ENCODE data around the gene FCHO2.

Gene FCHO2

GRCh38 chr5:73094415-73094814 lies 138.6 kb downstream of the FCHO2 start:
- no peak for TF ChIP-seq CTCF (IDR thresholded peaks at IDR 0.05; ENCODE audit: insufficient read depth, missing control alignments)
- DNase-seq (ENCODE audit: insufficient read length, low spot score) (no peak), FAIRE-seq (no peak)

GRCh38 chr5:73095564-73096238 lies 139.9 kb downstream of the FCHO2 start:
- TF ChIP-seq CTCF (IDR thresholded peaks at IDR 0.05; ENCODE audit: insufficient read depth, missing control alignments): no peak
- DNase-seq (ENCODE audit: insufficient read length, low spot score) (no peak), FAIRE-seq (no peak)

GRCh38 chr5:73096239-73096575 lies 140.4 kb downstream of the FCHO2 start:
- DNase-seq (ENCODE audit: insufficient read length, low spot score) (no peak), FAIRE-seq (no peak)
- TF ChIP-seq CTCF (IDR thresholded peaks at IDR 0.05; ENCODE audit: insufficient read depth, missing control alignments): no peak

- FAIRE-seq: no peak
- no peak for TF ChIP-seq CTCF (IDR thresholded peaks at IDR 0.05; ENCODE audit: insufficient read depth, missing control alignments)
- no peak for DNase-seq (ENCODE audit: insufficient read length, low spot score)
Observed at GRCh38 chr5:73097740-73098139, 141.9 kb downstream of the FCHO2 start.

GRCh38 chr5:73100109-73100508 lies 144.3 kb downstream of the FCHO2 start:
- DNase-seq (ENCODE audit: insufficient read length, low spot score) (no peak), FAIRE-seq (no peak)
- TF ChIP-seq CTCF (IDR thresholded peaks at IDR 0.05; ENCODE audit: insufficient read depth, missing control alignments): no peak

GRCh38 chr5:73103870-73104299 lies 148.0 kb downstream of the FCHO2 start:
- FAIRE-seq (no peak), DNase-seq (ENCODE audit: insufficient read length, low spot score) (no peak)
- no peak for TF ChIP-seq CTCF (IDR thresholded peaks at IDR 0.05; ENCODE audit: insufficient read depth, missing control alignments)

GRCh38 chr5:73104326-73104725 lies 148.5 kb downstream of the FCHO2 start:
- no peak for TF ChIP-seq CTCF (IDR thresholded peaks at IDR 0.05; ENCODE audit: insufficient read depth, missing control alignments)
- FAIRE-seq: no peak

More at GRCh38 chr5:73104326-73104725, 148.5 kb downstream of the FCHO2 start:
- DNase-seq (ENCODE audit: insufficient read length, low spot score): no peak

Data from D721Med (cell line).